CD4-positive, alpha-beta T cell treated with Interleukin-4 for 1 hour (primary cell): ENCODE data around the gene XYLB.

Source experiments
- DNase-seq, 2 donors: peaks; one replicate each; pipeline ENCODE4 v3.0.0-alpha.2; 2020 to 2022

The XYLB gene

DNA sequence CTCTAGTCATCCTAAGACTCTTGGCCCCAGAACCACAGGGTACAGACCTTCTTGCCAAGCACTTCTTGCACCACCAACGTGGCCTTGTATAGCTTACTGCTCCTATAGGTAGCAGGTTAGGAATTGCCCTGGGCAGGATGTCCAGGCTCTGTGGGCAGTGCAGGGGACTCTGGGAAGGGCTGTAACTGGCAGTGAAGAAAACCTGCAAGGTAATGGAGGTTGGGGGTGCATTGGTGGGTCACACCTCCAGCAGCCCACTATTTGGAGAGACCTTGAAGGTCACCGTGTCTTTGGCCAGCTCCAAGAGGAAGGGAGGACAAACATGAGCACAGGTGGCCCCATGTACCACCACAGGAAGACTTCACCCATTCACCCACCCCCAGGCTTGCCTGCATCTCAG is 21.3 kb upstream of the XYLB start:
- no peak for DNase-seq

DNA sequence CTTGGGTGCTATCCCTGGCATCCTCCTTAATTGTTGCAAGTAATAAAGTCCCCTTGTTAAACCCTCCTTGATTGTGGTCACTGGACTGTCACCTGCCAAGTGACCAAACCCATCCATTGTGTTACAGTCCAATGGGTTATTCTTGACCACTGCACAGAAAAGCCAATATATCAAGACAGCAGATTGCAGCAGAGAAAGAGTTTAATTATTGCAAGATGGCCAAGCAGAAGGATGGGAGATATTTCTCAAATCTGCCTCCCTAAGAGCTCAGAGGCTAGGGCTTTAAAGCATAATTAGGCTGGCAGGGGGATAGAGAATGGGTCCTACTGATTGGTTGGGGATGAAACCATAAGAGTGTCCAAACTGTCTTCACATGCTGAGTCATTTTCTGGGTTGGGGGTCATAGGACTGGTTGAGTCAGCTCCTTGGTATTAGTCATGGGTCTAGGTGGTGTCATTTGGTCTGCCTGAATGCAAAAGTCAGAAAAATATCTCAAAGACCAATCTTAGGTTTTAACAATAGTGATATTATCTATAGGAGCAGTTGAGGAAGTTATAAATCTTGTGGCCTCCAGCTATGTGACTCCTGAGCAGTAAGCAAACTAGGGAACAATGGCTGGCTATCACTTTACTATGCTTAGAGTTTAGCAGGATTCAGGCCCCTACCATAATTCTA is 19.1 kb upstream of the XYLB start:
- DNase-seq = no peak

DNA sequence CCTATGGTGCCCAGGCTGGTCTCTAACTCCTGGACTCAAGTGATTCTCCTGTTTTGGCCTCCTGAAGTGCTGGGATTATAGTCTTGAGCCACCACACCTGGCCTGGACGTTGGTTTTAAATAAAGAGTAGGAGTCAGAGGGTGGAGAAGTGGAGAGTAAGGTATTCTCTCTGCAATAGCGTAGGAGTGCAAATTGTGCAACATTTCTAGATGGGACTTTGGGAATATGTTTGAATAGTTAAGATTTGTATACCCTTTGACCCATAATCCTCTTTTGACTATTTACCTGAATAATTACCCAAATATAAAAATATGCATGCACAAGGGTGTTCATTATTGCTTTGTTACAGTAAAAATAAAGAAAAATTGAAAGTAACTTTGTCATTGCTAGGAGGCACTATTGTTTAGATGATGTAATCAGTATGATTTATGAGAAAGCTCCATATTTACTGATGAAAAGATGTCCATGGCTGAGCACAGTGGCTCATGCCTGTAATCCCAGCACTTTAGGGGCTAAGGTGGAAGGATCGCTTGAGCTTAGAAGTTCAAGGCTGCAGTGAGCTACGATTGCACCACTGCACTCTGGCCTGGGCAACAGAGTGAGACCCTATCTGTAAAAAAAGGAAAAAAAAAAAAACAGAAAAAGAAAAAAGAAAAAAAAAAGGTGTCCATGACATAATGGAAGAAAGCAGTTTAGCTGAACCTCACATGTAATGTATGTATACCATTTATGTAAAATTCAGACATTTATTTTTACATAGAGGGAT is 15.1 kb upstream of the XYLB start:
- no peak for DNase-seq

DNA sequence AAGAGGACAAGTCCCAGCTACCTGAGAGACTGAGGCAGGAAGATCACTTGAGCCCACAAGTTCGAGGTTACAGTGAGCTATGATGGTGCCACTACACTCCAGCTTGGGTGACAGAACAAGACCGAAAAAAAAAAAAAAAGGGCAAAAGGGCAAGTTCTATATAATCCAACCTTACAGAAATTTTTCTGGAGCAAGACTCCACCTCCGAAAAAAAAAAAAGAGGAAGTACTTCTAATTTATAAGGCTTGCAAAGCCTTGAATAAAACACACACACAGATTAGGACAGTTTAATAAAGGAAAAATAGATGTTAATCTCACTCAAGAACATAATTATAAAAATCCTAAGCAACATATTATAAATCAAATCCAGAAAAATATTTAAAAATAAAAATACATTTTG is 14.4 kb upstream of the XYLB start:
- no peak for DNase-seq

DNA sequence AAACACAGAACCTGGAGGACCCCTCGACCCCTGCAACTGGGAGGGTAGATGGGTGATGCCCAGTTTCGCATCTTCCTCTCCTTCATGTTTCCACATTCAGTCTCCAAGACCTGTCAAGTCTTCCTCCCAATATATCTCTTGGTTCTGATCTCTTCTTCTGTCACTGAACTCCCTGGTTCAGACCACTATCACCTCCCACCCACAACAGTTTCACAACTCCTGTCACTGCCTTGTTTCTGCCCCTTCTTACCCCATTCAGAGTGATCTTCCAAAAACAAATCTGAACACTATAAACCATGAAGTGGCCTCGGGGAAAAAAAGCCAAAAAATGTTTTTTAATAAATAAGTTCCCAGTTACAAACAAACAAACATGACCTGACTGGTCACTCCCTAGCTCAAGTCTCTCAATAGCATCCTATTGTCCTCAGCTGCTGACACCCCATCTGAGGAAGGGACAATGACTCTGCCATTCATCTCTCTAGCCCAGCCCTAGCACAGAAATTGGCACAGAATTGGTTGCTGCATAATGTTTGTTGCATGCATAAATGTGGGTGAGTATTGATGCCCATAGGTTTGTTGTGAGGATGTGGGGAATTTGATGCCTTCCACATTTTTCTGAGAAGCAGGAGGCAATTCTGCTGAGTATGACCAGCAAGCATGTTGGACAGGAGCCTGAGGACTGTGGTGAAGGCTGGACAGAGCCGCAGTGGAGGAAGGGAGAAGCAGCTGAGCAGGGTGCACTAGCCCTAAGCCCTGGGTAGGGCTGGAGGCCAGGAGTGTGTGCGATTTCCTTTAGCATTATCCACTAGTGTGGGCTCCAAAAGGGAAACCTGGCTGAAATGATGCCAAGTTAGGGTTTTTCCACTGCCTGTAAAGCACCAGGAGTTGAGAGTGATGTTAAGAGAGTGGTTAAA is 12.2 kb upstream of the XYLB start:
- no peak for DNase-seq

DNA sequence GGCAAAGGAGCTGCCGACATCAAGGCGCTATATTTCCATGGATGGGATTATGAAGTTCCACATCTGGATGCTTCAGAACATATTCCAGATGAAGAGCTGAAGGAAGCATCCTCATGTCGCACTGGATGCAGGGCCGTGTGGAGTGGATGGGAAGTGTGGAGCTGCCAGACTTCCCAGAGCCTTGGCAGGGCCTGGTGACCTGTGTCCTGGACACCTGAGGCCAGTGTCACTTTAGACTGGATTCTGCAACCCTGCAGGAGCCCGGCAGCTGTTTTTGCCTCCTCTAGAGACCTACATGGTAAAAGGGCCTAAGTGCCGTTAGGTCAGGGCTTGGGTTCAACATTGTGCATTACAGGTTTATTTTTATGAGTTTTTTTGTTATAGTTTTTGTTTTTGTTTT is 11.3 kb upstream of the XYLB start:
- no peak for DNase-seq

DNA sequence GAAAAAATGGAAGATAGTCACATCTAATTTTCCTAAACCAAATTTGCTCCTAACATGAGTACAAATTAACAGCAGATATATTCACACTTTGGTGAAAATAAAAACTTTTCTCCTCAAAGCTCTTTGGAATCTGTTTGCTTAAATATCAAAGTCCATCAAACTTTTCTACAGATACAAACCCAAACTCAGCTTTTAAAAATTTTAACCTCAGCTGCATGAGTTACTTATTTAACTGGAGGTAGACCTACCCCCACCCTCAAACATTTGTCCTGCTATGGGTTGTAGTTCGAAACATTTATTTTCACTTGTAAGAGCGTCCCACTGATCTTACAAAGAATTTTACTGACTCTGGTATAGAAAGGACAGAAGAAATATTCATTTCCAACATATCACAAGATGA is 8.9 kb upstream of the XYLB start:
- DNase-seq = no peak

DNA sequence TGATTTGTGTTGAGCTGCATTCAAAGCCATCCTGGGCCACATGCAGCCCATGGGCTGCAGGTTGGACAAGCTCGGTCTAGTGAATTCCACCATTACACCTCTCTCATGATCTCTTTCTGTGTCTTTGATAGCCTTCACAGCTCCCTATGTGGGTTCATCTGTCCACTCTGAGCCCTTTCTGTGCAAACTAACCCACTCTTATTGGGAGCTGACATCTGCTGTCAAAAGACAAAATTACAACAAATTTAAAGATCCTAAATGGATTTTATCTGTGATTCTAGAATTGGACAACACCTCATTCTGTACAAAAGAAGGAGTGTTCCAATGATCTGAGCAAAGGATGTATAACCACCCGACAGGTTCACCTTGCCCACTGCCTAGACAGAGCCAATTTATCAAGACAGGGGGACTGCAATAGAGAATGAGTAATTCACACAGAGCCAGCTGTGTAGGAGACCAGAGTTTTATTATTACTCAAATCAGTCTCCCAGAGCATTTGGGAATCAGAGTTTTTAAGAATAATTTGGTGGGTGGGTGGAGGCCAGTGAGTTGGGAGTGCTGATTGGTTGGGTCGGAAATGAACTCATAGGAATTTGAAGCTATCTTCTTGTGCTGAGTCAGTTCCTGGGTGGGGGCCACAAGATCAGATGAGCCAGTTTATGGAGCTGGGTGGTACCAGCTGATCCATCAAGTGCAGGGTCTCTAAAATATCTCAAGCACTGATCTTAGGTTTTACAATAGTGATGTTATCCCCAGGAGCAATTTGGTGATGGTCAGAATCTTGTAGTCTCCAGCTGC is 2.6 kb upstream of the XYLB start:
- DNase-seq = no peak

DNA sequence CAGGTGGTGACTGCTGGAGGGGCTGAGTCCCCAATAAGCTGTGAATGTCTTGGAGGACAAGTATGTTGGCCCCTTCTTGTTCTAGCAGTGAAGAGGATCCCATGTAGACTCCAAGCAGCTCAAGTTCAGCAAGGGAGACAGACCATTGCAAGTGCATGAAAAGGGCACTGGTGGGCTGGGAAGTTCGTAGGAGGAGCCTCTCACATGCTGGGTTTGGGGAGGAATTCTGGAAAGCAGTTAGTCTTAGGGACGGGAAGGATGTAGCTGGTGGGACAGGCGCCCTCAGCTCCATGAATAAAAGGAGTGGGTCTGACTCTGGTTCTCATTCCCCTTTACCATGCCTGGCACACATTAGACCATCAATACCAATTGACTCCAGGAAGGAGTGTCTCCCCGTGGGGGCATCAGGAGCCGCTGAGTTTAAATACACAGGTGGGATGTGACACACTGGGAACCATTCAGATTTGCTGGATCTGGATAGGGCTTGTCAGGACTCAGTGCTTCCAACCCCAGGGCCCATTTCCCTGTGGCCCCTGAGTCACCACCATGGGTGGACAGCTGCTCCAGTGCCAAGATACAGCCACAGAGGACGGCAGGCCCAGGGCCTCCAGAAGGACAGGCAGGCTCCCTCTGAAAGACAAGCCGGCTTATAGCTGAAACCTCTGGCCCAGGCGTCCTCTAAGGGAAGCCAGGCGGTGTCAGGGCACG is 552 bp upstream of the XYLB start:
- DNase-seq = no peak

DNA sequence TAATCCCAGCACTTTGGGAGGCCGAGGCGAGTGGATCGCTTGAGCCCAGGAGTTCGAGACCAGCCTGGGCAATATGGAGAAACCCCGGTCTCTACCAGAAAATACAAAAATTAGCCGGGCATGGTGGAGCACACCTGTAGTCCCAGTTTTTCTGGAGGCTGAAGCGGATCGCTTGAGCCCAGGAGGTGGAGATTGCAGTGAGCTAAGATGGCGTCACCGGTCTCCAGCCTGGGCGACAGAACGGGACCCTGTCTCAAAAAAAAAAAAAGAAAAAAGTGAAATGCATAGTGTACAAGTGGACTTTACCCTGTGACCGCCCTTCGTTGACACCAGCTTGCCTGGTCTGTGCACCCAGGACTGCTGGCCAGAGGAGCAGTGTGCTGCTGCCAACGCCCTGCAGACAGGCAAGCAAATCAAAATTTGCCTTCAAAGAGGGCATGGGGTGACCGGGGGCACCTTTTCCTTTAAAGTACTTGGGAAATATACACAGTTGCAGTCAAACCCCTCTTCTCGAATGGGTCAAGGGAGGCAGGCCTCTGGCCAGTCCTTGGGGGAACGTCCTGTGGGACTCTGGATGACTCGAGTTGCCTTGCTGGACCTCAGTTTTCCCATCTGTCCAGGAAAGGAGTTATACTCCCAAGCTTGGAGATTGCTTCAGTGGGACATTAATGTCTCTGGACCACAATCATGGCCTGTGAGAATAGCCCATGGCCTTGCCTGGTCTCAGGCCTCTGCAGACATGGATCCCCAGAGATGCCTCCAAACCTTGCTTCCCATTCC is 1.0 kb downstream of the XYLB start:
- no peak for DNase-seq

DNA sequence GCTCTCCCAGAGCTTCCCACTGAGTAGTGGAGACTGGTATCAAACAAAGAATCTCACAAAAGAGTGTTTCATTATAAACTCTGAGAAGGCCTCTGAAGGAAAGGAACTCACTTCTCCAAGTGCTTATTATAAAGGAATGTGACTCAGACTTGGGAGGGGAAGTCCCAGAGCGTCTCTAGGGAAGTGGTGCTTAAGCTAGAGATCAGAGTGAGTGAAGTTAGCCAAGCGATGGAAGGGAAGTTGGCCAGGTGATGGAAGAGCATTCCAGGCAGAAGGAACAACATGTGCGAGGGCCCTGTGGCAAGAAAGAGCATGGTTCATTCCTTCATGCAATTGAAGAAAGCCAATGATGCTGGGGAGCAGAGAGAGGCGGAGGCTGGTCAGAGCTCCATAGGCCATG is 2.3 kb downstream of the XYLB start:
- DNase-seq = peak in 1 of 2 donors; percentile 40

DNA sequence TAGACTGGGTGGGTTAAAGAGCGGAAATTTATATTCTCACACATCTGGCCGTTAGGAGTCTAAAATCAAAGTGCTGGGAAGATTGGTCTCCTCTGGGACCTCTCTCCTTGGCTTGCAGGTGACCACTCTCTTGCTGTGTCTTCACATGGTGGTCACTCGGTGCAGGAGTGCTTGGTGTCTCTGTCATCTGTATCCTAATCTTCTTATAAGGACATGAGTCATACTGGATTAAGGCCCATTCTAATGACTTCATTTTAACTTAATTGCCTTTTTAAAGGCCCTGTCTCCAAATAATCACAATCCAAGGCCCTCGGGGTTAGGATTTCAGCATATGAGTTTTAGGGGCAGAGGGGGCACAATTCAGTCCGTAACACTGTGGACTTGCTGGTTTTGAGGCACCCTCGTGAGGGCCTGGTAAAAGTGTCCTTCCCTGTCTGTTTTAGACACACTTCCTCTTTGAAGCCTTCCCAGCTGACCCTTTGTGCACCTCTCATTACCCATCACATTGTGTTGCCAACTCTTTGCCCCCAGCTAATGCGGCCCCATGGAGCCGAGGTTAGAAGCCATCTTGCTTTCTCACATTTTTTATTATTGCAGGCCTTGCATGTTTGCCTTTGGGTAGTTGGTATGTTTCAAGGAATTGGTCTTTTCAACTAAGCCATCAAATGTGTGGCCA is 3.2 kb downstream of the XYLB start:
- DNase-seq = no peak

DNA sequence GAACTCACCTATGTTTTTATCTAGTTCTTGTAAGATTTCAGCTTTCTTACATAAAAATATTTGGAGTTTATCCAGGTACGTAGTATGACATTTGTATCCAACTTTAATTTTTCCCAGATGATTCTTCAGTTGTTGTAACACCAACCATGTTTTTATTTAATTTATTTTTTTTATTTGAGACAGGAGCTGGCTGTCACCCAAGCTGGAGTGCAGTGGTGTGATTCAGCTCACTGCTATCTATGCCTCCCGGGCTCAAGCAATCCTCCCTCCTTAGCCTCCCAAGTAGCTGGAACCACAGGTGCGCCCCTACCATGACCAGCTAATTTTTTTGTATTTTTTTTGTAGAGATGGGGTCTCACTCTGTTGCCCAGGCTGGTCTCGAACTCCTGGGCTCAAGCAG is 6.6 kb downstream of the XYLB start:
- DNase-seq = no peak

DNA sequence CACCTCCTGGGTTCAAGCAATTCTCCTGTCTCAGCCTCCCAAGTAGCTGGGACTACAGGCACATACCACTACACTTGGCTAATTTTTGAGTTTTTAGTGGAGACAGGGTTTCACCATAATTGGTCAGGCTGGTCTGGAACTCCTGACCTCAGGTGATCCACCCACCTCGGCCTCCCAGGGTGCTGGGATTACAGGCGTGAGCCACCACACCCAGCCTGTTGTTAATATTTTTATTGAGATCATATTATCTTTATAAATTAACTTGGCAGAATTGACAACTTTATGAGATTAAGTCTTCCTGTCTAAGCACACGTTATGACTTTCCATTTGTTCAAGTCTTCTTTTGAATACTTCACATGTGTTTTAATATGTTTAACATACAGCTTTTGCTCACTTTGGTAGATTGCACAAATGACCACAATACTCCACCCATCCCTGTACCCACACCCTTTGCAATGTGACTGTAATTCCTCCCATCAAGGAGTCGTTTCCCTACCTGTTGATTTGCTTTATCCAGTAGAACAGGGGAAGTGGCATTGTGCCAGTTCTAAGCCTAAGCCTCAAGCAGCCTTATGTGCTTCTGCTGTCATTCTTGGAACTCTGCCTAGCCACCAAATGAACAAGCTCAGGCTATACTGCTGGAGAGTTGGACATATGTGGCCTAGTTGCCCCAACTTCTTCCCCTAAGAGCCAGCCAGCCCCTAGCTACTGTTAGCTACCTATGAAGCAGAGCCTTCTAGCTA is 8.2 kb downstream of the XYLB start:
- no peak for DNase-seq

DNA sequence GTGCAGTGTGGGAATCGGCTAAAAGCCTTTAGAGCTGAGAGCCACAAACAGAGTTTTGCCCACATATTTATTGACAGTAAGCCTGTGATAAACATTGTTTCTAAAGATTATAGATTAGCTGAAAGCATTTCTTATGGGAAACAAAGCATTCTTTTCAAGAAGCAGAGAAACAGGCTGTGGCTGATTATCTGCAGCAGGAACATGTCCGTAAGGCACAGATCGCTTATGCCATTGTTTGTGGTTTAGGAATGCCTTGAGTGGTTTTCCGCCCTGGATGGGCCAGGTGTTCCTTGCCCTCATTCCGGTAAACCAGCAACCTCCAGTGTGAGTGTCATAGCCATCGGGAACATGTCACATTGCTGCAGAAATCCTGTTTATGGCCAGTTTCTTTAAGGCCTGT is 12.5 kb downstream of the XYLB start:
- no peak for DNase-seq

DNA sequence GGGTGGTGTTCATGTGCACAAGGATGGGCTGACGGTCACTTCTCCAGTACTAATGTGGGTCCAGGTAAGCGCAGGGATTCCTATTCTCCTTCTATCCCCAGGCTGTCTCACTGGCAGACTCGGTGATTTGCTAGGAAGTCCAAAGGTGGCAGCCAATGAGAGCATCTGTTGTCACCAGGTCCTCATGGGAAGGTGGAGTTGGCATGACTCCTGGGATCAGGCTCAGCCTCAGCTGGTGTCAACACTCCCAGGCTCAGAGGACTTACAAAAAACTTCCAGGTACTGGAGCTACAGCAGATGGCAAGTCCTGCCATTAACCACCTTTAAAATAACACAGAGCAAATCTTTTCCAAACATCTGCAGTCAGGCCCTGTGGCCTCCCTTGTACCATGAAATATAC is 13.8 kb downstream of the XYLB start:
- no peak for DNase-seq

DNA sequence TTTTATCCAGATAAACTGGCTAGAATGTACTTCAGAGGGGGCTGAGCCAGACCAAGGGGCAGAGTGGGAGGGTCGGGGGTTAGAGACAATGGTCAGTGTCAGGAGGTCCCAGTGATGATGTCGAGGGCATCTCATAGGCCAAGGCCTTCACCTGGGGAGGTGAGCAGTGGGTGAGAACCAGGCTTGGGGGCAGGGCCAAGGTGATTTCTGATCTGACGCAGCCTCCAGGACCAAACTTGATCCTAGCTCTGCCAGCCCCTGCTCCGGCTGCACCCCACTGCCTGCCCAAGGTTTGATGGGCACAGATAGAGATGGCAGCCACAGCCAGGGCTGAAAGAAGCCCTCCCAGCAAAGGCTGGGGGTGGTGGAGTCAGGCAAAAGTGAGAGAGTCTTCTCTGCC is 14.9 kb downstream of the XYLB start:
- DNase-seq = no peak

DNA sequence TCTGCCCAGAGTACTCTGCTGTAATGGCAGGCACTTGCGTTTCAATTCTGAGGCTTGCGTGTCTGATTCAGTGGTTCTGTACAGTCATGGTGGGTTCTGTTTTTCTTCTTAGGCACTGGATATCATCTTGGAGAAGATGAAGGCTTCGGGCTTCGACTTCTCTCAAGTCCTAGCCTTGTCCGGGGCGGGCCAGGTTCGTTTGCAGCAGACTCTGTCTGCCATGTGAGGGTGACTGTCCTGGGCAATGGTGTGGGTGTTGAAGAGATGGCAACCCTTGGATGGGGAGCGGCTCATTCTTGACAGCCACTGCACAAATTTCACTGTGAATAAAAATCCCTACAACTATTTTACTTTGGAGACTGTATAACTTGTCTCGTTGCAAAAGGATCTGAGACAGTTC is 16.2 kb downstream of the XYLB start:
- DNase-seq = no peak

DNA sequence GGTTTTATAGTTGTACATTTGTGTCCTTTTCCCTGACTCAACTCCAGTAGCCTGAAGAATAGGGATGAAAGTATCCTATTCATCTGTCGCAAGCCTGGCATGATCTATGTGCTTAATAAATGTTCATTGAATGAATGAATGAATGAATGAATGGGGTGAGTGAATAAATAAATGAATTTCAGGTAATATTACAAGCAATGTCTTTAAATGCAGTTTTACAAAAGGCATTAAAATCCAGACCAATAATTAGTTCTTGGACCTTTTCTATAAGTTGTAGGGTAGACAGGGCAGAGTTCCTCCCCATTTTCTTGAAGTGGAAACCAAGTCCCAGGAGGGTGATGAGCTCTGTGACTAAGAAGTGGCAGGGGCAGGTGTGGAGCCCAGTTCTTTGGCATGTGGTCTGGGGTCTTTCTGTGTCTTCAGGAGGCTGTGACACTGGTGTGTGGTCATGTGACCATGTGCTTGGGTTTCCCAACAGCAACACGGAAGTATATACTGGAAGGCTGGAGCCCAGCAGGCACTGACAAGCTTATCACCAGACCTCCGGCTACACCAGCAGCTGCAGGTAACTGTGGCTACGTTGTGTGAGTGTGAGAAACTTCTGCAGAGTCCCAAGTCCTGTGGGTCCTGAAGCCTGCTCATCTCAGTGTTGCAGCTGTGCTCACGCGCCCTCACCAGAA is 18.3 kb downstream of the XYLB start:
- DNase-seq = no peak
